ENCODE measurements around the gene TMEM184B.

GRCh38 chr22:38300197-38300945, 27.6 kb upstream of the TMEM184B start:
- TF ChIP-seq POLR2A (IDR thresholded peaks at IDR 0.05), result no peak
- TF ChIP-seq, protein P1, sequence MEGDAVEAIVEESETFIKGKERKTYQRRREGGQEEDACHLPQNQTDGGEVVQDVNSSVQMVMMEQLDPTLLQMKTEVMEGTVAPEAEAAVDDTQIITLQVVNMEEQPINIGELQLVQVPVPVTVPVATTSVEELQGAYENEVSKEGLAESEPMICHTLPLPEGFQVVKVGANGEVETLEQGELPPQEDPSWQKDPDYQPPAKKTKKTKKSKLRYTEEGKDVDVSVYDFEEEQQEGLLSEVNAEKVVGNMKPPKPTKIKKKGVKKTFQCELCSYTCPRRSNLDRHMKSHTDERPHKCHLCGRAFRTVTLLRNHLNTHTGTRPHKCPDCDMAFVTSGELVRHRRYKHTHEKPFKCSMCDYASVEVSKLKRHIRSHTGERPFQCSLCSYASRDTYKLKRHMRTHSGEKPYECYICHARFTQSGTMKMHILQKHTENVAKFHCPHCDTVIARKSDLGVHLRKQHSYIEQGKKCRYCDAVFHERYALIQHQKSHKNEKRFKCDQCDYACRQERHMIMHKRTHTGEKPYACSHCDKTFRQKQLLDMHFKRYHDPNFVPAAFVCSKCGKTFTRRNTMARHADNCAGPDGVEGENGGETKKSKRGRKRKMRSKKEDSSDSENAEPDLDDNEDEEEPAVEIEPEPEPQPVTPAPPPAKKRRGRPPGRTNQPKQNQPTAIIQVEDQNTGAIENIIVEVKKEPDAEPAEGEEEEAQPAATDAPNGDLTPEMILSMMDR (IDR thresholded peaks at IDR 0.05), result no peak
